Glutamatergic neuron (in vitro differentiated cells): ENCODE results near the gene ADORA1. TPM values are rescaled to one million over a fixed set of nuclear protein-coding genes. Genes with fewer than 3 reads are reported as not detected.

Experiments used
- DNase-seq: peaks from one replicate; pipeline ENCODE4 v3.0.0; 2022
- H3K27ac Mint-ChIP-seq: one replicate; pipeline ENCODE4 v1.8.0; 2020; ENCODE audit warnings: mild to moderate bottlenecking, mixed read lengths, inconsistent platforms; ENCODE audit not compliant: unreplicated experiment
- H3K27me3 Mint-ChIP-seq: one replicate; pipeline ENCODE4 v1.8.0; 2020; ENCODE audit warnings: mild to moderate bottlenecking, moderate library complexity, mixed read lengths, inconsistent platforms; ENCODE audit not compliant: unreplicated experiment
- H3K36me3 Mint-ChIP-seq: one replicate; pipeline ENCODE4 v1.8.0; 2020; ENCODE audit warnings: mild to moderate bottlenecking, mixed read lengths, inconsistent platforms; ENCODE audit not compliant: unreplicated experiment
- H3K4me1 Mint-ChIP-seq: one replicate; pipeline ENCODE4 v1.8.0; 2020; ENCODE audit warnings: mild to moderate bottlenecking, low read depth, mixed read lengths, inconsistent platforms; ENCODE audit not compliant: unreplicated experiment
- H3K4me3 Mint-ChIP-seq: one replicate; pipeline ENCODE4 v1.8.0; 2020; ENCODE audit warnings: mild to moderate bottlenecking, mixed read lengths, inconsistent platforms; ENCODE audit not compliant: unreplicated experiment
- H3K9me3 Mint-ChIP-seq: one replicate; pipeline ENCODE4 v1.8.0; 2020; ENCODE audit warnings: mild to moderate bottlenecking, moderate library complexity, mixed read lengths, inconsistent platforms; ENCODE audit not compliant: unreplicated experiment
- total RNA-seq: library from RNA; stranded (reverse); fragmentation: NEBNext Ultra II Directional; extraction: Animal tissue kit (Norgen Biotek cat#: 25700); gene quantifications from one replicate; pipeline ENCODE4 v1.2.1, GENCODE V29; 2021; ENCODE audit not compliant: unreplicated experiment
- TF ChIP-seq, protein P1 (sequence below): fragments of 200-600 bp; sonication (generic); IDR thresholded peaks from one replicate; pipeline ENCODE4 v1.5.0; 2021; ENCODE audit not compliant: partially characterized antibody, unreplicated experiment

Gene ADORA1
- total RNA-seq, 1 donor from 2014 or later = 1.2 TPM

DNA sequence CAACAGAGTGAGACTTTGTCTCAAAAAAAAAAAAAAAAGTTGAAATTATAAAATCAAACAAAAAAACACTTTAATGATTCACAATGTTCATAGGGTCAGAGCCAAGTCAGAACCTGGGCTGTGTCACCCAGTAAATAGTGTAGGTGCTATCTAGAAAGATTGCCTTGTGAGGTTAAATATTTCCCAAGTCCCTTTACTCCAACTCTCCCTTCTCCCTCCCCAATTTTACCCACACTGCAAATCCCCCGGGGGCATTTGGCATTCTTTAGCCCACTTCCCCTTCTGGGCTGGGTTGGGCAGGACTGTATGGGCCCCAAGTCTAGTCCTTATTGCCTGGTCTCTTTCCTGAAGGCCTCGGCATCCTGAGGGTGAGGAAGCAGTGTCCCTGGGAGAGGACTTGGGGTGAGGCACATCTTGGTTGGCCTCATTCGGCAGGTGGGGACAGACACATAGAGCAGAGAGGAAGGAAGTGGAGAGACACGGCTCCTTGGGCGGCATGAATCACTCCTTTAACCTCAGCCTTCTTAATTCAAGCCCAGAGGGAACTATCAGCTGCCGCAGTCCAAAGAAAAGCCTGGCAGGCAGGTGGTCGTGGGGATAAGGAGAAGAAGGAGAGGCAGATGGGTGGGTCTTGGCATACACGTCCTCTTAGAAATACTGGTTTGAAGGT lies 8.2 kb downstream of the ADORA1 start:
- H3K9me3 Mint-ChIP-seq = no peaks in the 10 kb centered on the region

DNA sequence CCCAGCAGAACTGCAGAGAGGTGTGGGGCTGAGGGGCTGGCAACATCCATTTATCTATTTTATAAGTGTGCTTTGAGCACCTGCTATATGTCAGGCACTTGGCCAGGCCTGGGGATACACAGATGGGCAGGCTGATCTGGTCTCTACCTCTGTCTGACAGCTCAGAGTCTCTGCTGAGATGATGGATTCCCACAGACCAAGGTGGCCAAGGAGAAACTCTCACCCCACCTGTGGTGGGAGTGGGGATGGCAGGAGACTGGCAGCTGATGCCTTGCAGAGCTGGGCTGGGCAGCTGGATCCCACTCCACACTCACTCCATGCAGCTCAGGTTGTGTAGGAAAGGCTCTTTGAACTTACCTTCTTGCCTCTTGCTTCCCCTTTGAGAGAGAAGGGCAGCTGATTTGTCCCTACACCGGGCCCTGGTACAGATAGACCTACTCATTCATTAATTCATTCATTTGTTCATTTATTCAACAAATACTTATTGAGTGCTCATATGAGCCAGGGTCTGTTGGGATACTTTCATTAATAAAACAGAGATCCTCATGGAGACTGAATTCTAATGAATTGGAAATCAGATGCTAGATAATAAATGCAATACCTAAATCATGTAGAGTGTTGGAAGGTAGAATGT lies 9.0 kb downstream of the ADORA1 start:
- Mint-ChIP-seq H3K27ac (no peak overlapping the region), H3K36me3 (no peaks in the 10 kb centered on the region), H3K4me3 (no peak overlapping the region), H3K4me1 (no peaks in the 10 kb centered on the region), H3K27me3 (no peaks in the 10 kb centered on the region), H3K9me3 (no peaks in the 10 kb centered on the region)
- TF ChIP-seq, protein P1, sequence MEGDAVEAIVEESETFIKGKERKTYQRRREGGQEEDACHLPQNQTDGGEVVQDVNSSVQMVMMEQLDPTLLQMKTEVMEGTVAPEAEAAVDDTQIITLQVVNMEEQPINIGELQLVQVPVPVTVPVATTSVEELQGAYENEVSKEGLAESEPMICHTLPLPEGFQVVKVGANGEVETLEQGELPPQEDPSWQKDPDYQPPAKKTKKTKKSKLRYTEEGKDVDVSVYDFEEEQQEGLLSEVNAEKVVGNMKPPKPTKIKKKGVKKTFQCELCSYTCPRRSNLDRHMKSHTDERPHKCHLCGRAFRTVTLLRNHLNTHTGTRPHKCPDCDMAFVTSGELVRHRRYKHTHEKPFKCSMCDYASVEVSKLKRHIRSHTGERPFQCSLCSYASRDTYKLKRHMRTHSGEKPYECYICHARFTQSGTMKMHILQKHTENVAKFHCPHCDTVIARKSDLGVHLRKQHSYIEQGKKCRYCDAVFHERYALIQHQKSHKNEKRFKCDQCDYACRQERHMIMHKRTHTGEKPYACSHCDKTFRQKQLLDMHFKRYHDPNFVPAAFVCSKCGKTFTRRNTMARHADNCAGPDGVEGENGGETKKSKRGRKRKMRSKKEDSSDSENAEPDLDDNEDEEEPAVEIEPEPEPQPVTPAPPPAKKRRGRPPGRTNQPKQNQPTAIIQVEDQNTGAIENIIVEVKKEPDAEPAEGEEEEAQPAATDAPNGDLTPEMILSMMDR = peak; percentile 6
- no peak for DNase-seq

More for the DNA sequence above, 8.2 kb downstream of the ADORA1 start:
- DNase-seq = no peak
- H3K36me3 Mint-ChIP-seq = no peaks in the 10 kb centered on the region
- H3K4me1 Mint-ChIP-seq = no peaks in the 10 kb centered on the region
- no peak overlapping the region for H3K4me3 Mint-ChIP-seq
- TF ChIP-seq, protein P1 = no peak
- H3K27me3 Mint-ChIP-seq = no peaks in the 10 kb centered on the region
- no peak overlapping the region for H3K27ac Mint-ChIP-seq

DNA sequence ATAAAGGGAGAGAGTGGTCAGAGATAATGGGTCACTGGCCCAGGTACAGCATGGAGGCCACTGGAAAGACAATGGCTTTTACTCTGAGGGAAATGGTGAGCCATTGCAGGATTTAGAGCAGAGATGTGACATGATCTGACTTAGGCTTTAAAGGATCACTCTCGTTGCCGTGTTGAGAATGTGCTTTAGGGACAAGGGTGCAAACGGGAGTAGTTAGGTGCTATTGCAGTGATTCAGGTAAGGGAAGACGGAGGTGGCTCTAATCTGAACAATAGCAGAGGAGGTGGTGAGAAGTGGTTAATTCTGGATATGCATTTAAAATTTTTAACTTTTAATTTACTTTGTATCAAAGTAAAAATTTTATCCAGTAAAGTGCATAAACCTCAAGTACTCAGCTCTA lies 9.8 kb downstream of the ADORA1 start:
- no peak overlapping the region for H3K4me3 Mint-ChIP-seq
- peaks cover 5% of the 10 kb centered on the region for H3K36me3 Mint-ChIP-seq
- H3K4me1 Mint-ChIP-seq = no peaks in the 10 kb centered on the region
- no peak for DNase-seq
- H3K27me3 Mint-ChIP-seq = no peaks in the 10 kb centered on the region
- no peaks in the 10 kb centered on the region for H3K9me3 Mint-ChIP-seq
- TF ChIP-seq, protein P1 = no peak
- H3K27ac Mint-ChIP-seq = no peak overlapping the region

DNA sequence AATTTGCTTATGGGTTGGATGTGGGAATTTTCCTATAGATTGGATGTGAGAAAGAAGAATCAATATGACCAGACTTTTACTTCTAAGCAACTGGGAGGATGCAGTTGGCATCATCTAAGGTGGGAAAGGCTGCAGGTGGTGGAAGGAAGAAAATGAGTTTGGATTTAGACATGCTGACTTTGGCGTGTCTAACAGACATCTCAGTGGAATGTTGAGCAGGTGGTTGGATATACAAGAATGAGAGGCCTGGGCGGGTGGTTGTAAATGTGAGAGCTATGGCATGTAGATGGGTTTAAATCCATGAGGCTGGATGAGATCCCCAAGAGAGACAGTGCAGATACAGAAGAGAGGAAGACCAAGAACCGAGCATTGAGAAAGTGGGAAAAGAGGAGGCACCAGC lies 10.5 kb downstream of the ADORA1 start:
- peaks cover 4% of the 10 kb centered on the region for H3K4me1 Mint-ChIP-seq
- TF ChIP-seq, protein P1 = no peak
- no peaks in the 10 kb centered on the region for H3K27me3 Mint-ChIP-seq
- DNase-seq = no peak
- no peaks in the 10 kb centered on the region for H3K9me3 Mint-ChIP-seq
- H3K27ac Mint-ChIP-seq = no peak overlapping the region
- H3K4me3 Mint-ChIP-seq = no peak overlapping the region
- H3K36me3 Mint-ChIP-seq = peaks cover 10% of the 10 kb centered on the region

DNA sequence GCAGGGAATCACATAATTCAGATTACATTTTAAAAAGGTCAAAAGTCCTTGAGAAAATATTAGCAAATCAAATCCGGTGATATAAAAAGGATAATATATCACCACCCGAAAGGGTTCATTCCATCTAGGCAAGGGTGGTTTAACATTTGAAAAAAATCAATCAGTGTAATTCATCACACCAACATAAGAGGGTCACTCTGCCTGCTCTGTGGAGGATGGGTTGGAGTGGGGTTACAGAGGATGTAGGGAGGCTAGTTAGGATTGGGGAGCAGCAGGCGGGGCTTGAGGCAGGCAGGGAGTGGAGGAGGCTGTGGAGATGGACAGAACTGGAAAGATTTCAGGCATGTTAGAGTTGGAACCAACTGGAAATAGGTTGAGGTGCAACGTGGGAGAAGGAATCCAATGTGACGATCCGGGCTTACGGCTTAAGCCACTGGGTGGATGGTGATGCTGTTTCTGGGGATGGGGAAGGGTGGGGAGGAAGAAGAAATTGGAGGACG lies 12.5 kb downstream of the ADORA1 start:
- peaks cover 6% of the 10 kb centered on the region for H3K27me3 Mint-ChIP-seq
- peaks cover 10% of the 10 kb centered on the region for H3K36me3 Mint-ChIP-seq
- H3K4me3 Mint-ChIP-seq = no peak overlapping the region
- H3K4me1 Mint-ChIP-seq = peaks cover 6% of the 10 kb centered on the region
- TF ChIP-seq, protein P1 = no peak
- no peak for DNase-seq
- H3K9me3 Mint-ChIP-seq = no peaks in the 10 kb centered on the region
- no peak overlapping the region for H3K27ac Mint-ChIP-seq
